OCI-LY1 (cell line): ENCODE measurements around the gene LENG1.

Experiments
- H2AFZ ChIP-seq: fragments of 200-600 bp; sonication (generic), shearing (Covaris generic); 2 replicates; pipeline ENCODE4 v1.6.0; 2014; ENCODE audit warnings: antibody characterized with exemption, mild to moderate bottlenecking, low read length
- H3F3A ChIP-seq: fragments of 200-600 bp; sonication (generic), shearing (Covaris generic); 2 replicates; pipeline ENCODE4 v1.6.0; 2014; ENCODE audit warnings: mild to moderate bottlenecking, antibody characterized with exemption, low read length, moderate library complexity; ENCODE audit not compliant: insufficient read depth
- H3K27ac ChIP-seq: fragments of 200-600 bp; sonication (generic); 2 replicates; pipeline ENCODE4 v1.5.1; 2014; ENCODE audit warnings: low read length, mixed run types, mild to moderate bottlenecking, low read depth; ENCODE audit not compliant: poor library complexity, severe bottlenecking
- H3K27me3 ChIP-seq: fragments of 200-600 bp; sonication (generic); 2 replicates; pipeline ENCODE4 v1.6.0; 2014; ENCODE audit warnings: antibody characterized with exemption, mild to moderate bottlenecking, low read length, moderate library complexity; ENCODE audit not compliant: insufficient read depth
- H3K36me3 ChIP-seq: fragments of 200-600 bp; sonication (generic); 2 replicates; pipeline ENCODE4 v1.6.1; 2014; ENCODE audit warnings: mild to moderate bottlenecking, antibody characterized with exemption, low read length, moderate library complexity, mixed read lengths; ENCODE audit not compliant: insufficient read depth
- H3K4me1 ChIP-seq: fragments of 200-600 bp; sonication (generic); 2 replicates; pipeline ENCODE4 v1.5.1; 2014; ENCODE audit warnings: mild to moderate bottlenecking, low read length, moderate library complexity; ENCODE audit not compliant: insufficient read depth, severe bottlenecking
- H3K4me2 ChIP-seq: fragments of 200-600 bp; sonication (generic), shearing (Covaris generic); 2 replicates; pipeline ENCODE4 v1.6.1; 2014; ENCODE audit warnings: low read length
- H3K4me3 ChIP-seq: fragments of 200-600 bp; sonication (generic); 2 replicates; pipeline ENCODE4 v1.5.1; 2014; ENCODE audit warnings: low read length, low read depth, mild to moderate bottlenecking, mixed read lengths; ENCODE audit not compliant: poor library complexity, severe bottlenecking
- H3K79me2 ChIP-seq: fragments of 200-600 bp; shearing (Covaris generic); 2 replicates; pipeline ENCODE4 v1.6.1; 2016; ENCODE audit warnings: mixed run types, low read length, mixed read lengths; ENCODE audit not compliant: insufficient read depth
- H3K9ac ChIP-seq: fragments of 200-600 bp; sonication (generic), shearing (Covaris generic); 2 replicates; pipeline ENCODE4 v1.6.1; 2014; ENCODE audit warnings: mild to moderate bottlenecking, low read length, mixed read lengths
- H3K9me2 ChIP-seq: fragments of 200-600 bp; sonication (generic), shearing (Covaris generic); 2 replicates; pipeline ENCODE4 v1.6.1; 2014; ENCODE audit warnings: low read depth, mild to moderate bottlenecking, low read length, mixed read lengths
- H3K9me3 ChIP-seq: fragments of 200-600 bp; shearing (Covaris generic); 2 replicates; pipeline ENCODE4 v1.6.1; 2014; ENCODE audit warnings: low read length, mixed read lengths
- H4K20me1 ChIP-seq: fragments of 200-600 bp; sonication (generic), shearing (Covaris generic); 2 replicates; pipeline ENCODE4 v1.6.0; 2016; ENCODE audit warnings: mild to moderate bottlenecking, low read length; ENCODE audit not compliant: insufficient read depth
- EZH2 ChIP-seq: fragments of 200-600 bp; sonication (generic), shearing (Covaris generic); IDR thresholded peaks from 2 replicates; pipeline ENCODE4 v1.8.0; 2017; ENCODE audit warnings: borderline replicate concordance, mixed run types, mild to moderate bottlenecking, antibody characterized with exemption, low read length, moderate library complexity, mixed read lengths
- TF ChIP-seq, protein P1 (sequence below): fragments of 200-600 bp; sonication (generic), shearing (Covaris generic); IDR thresholded peaks from 2 replicates; pipeline ENCODE4 v1.5.1; 2017; ENCODE audit warnings: mild to moderate bottlenecking, antibody characterized with exemption, low read length, moderate library complexity, mixed read lengths

Gene LENG1

DNA sequence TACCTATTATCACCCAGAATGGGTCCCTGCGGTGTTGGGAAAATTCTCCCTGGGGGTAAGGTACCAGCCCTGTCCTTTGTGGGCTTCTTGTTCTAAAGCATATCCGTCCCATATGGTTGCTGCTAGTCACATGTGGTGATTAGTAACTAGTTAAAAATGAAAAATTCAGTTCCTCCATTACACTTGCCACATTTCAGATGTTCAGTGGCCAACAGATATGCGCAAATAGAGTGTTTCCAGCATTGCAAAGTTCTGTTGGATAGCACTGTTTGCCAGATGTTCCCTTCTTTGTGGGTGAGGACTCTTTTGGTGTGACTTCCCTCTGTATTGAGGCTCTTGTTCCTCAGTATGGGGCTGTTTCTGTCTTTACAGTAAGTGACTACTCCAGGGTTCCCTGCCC lies 18.2 kb downstream of the LENG1 start:
- Histone ChIP-seq H3K4me2 (no peak overlapping the region), H3K27me3 (no peaks in the 10 kb centered on the region), H3K36me3 (peaks cover 70% of the 10 kb centered on the region), H3K9ac (no peak overlapping the region), H4K20me1 (no peaks in the 10 kb centered on the region), H3K27ac (no peak overlapping the region), H2AFZ (no peak overlapping the region), H3K9me3 (no peaks in the 10 kb centered on the region), H3K9me2 (no peaks in the 10 kb centered on the region), H3K79me2 (peaks cover 32% of the 10 kb centered on the region), H3K4me1 (peaks cover 19% of the 10 kb centered on the region), H3K4me3 (no peak overlapping the region), H3F3A (no peaks in the 10 kb centered on the region)
- TF ChIP-seq EZH2 = no peak
- TF ChIP-seq, protein P1, sequence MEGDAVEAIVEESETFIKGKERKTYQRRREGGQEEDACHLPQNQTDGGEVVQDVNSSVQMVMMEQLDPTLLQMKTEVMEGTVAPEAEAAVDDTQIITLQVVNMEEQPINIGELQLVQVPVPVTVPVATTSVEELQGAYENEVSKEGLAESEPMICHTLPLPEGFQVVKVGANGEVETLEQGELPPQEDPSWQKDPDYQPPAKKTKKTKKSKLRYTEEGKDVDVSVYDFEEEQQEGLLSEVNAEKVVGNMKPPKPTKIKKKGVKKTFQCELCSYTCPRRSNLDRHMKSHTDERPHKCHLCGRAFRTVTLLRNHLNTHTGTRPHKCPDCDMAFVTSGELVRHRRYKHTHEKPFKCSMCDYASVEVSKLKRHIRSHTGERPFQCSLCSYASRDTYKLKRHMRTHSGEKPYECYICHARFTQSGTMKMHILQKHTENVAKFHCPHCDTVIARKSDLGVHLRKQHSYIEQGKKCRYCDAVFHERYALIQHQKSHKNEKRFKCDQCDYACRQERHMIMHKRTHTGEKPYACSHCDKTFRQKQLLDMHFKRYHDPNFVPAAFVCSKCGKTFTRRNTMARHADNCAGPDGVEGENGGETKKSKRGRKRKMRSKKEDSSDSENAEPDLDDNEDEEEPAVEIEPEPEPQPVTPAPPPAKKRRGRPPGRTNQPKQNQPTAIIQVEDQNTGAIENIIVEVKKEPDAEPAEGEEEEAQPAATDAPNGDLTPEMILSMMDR = no peak

DNA sequence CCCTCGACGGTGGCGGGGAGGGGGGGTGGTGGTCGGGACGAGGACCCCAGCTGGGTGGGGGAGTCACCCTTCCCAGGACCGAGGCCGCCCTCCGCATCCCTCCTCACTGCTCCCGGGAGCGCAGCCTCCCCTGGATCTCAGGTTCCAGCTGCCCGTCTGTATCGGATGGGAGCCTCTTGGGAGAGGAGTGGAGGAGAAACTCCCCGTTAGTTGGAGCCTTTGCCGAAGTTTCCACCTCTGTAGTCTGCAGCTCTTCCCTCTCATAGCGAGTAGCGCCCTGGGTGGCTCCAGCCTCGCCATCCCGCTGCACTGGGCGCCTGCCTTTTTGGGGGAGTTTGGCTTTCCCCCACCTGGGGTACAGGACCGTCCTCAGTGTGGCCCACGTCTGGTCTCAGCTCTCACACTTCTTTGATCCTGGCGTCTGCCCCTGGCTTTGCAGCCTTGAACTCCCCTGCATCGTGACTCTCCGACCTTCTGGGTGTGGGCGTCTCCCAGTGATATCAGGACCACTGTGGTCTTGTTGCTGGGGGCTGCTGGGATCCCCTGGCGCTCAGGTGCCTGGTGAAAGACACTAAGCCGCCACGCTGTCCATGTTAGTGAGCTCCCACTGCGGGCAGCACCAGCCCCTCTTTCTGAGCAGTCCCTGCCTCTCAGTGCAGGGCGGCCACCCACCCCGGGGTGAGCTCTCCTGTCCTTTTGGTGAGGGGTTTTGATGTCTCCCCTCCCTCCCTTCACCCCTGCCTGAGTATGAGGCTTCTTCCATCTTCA lies 20.8 kb downstream of the LENG1 start:
- Histone ChIP-seq H3K27ac (no peak overlapping the region), H2AFZ (no peak overlapping the region)
- no peak for TF ChIP-seq EZH2
- TF ChIP-seq, protein P1 = no peak

DNA sequence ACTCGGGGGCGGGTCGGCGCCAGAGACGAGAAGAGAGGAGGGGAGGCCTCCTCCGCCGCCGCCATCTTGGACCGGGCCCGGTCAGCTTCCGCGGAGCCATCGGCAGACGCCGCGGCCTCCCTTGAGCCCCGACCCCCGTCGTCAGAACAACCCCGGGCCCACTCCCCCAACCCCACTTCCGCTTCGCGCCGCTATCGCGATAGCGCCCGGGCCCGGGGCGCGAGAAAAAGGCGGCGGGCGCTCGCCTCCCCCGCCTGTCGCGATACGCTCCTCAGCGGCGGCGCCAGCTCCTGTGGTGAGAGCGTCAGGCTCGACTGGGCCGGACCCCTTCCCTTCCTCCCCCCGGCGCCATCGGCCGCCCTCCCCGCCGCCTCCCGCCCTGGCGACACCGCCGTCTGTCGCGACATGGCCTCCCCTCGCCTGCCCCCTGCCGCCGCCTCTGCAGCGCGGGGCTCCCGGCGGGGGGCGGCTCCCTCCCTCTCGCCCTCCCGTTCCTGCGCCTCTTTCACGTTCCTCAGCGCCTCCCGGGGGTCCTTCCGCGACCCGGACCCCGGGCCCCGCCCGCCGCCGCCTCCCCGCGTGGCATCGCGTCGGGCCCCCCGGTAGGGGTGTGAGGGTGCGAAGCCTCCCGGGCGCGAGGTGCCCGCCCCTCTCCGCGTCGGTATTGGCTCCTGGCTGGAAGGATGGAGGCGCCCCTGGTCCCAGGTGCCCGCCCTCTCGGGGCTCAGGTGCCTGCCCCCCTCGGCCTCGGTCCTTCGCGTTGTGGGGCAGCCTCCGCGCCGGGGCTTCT lies 21.6 kb downstream of the LENG1 start, which contains the start of gene CNOT3:
TSS of gene CNOT3 (plus strand) at position 64 of the 790 bp plus-strand sequence. CDS start 5,217 bp downstream, outside the sequence.
- H3K4me3 ChIP-seq = peak within 1 kb of the TSS; percentile 93
- no peaks in the 10 kb centered on the region for H3F3A ChIP-seq
- no peaks in the 10 kb centered on the region for H3K27me3 ChIP-seq
- H2AFZ ChIP-seq = no peak within 1 kb of the TSS
- no peaks in the 10 kb centered on the region for H4K20me1 ChIP-seq
- H3K4me2 ChIP-seq = peak within 1 kb of the TSS; percentile 87
- peak within 1 kb of the TSS; percentile 95 for H3K9ac ChIP-seq
- peaks cover 32% of the 10 kb centered on the region for H3K79me2 ChIP-seq
- H3K36me3 ChIP-seq = peaks cover 38% of the 10 kb centered on the region; the same call in 1 of the 2 replicates
- peaks cover 26% of the 10 kb centered on the region for H3K4me1 ChIP-seq
- no peaks in the 10 kb centered on the region for H3K9me2 ChIP-seq
- H3K27ac ChIP-seq = no peak within 1 kb of the TSS
- TF ChIP-seq, protein P1 = no peak
- TF ChIP-seq EZH2 = no peak
- no peaks in the 10 kb centered on the region for H3K9me3 ChIP-seq

More for the DNA sequence above, 20.8 kb downstream of the LENG1 start:
- Histone ChIP-seq H3F3A (no peaks in the 10 kb centered on the region), H3K27me3 (no peaks in the 10 kb centered on the region), H3K9me3 (no peaks in the 10 kb centered on the region), H3K4me1 (peaks cover 26% of the 10 kb centered on the region), H3K4me3 (peak overlapping the region; percentile 93), H4K20me1 (no peaks in the 10 kb centered on the region), H3K79me2 (peaks cover 32% of the 10 kb centered on the region), H3K4me2 (peak overlapping the region; percentile 70), H3K9ac (peak overlapping the region; percentile 95), H3K9me2 (no peaks in the 10 kb centered on the region), H3K36me3 (peaks cover 43% of the 10 kb centered on the region)
